Measurements from ENCODE around the gene GPSM3. TPM values are rescaled to one million over a fixed set of nuclear protein-coding genes. Genes with fewer than 3 reads are reported as not detected.

Gene GPSM3
- total RNA-seq, 1 donor from 2014 or later: 19.4 TPM

GRCh38 chr6:32156891-32157290, 35.6 kb downstream of the GPSM3 start:
- H3K4me3 ChIP-seq: no peak overlapping the region
- H3K4me1 ChIP-seq: peaks cover 4 to 18% of the 10 kb centered on the region in 2 donors
- no peaks in the 10 kb centered on the region for H3K27me3 ChIP-seq
- no peak for TF ChIP-seq CTCF (IDR thresholded peaks at IDR 0.05)
- H3K9me3 ChIP-seq: no peaks in the 10 kb centered on the region
- no peak for DNase-seq (ENCODE audit: low spot score in 2 of 2)
- peaks cover 24 to 25% of the 10 kb centered on the region in 2 donors for H3K36me3 ChIP-seq
- H3K27ac ChIP-seq: no peak overlapping the region
- intact Hi-C loops (cut with DNase I): loop anchor here (10.0 kb wide), 2 partner anchors 112 to 422 kb away; partner anchors contain the start of gene CLIC1

DNA sequence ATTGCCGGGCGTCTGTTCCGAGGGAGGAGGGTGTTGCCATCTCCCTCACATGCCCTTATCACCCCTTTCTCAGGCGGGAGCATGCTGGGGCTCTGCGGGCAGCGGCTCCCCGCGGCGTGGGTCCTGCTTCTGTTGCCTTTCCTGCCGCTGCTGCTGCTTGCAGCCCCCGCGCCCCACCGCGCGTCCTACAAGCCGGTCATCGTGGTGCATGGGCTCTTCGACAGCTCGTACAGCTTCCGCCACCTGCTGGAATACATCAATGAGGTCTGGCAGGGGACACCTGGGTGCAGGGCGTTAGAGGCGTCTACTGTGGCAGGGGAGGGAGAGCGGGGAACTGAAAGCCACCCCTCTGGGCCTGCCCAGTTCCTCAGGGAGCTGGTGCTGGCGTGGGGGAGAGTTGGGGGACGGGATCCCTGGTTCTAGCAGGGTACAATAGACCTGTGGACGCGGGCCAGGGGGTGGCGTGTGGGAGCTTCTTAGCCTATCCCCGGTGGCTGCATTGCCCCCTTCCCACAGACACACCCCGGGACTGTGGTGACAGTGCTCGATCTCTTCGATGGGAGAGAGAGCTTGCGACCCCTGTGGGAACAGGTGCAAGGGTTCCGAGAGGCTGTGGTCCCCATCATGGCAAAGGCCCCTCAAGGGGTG, 37.8 kb downstream of the GPSM3 start:
- Histone ChIP-seq H3K27me3 (no peaks in the 10 kb centered on the region), H3K36me3 (peaks cover 21 to 24% of the 10 kb centered on the region in 2 donors), H3K4me1 (peaks cover 12 to 27% of the 10 kb centered on the region in 2 donors), H3K9me3 (no peaks in the 10 kb centered on the region), H3K27ac (peak overlapping the region; percentile 90 to 96), H3K4me3 (peak overlapping the region; percentile 79 to 86)
- intact Hi-C loops (cut with DNase I): loop anchor here (1.0 to 10.0 kb wide), 6 partner anchors 35 to 420 kb away; partner anchors contain the start of genes CLIC1, NELFE and SKIC2
- DNase-seq (ENCODE audit: low spot score in 2 of 2): peak in 1 of 2 donors; percentile 84
- TF ChIP-seq CTCF (IDR thresholded peaks at IDR 0.05): peak; percentile 45 to 74 (median 72)

DNA sequence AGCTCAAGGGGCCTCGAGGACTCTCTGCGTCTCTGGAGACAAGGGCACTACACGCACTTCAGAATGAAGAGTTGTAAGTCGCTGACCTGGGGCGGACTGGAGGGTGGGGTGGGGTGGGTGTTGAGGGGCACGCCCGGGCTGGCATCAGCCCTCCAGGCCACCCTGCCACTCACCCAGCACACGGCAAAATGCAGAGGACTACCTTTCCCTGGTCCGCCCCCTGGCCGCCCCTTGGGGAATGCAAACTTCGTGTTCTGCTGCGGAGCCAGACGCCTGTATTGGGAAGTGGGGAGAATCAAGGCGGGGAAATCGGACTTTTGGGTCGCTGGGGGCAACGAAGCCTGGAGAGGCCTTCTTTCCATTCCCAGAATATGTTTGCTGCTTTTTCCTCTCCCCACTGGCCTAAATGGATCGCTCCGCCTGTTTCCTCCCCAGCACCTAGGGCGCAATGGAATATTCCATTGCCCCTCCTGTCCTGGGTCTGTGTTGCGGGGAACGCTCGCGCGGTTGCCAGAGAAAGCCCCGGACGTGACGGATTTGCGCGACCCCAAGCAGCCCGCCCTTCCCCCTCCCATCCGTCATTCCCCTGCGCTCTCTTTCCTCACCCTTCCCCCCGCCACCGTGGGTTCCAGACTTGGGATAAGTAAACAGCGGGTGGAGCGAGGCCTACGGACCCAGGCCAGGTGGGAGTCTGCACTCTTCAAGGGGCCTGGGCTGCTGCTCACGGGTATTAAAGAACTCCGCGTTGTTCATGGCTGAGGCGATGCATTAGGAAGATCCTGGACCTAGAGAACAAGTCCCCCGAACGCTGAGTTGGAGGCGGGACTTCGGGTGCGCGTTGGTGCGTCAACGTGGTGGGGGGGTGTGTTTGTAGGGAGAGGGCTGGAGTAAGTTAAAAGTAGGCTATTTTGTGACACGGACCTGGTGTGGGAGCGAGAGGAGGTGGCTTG, 38.6 kb downstream of the GPSM3 start, which contains the start of gene PPT2:
PPT2 (plus strand) TSS at position 578 of the 950 bp plus-strand sequence. CDS start 454 bp downstream, outside the sequence.
- DNase-seq (ENCODE audit: low spot score in 2 of 2): peak; percentile 70 to 96
- H3K4me3 ChIP-seq: peak within 1 kb of the TSS; percentile 79 to 86
- H3K27me3 ChIP-seq: no peaks in the 10 kb centered on the region
- TF ChIP-seq CTCF (IDR thresholded peaks at IDR 0.05): peak in 1 of 3 experiments; percentile 21
- H3K9me3 ChIP-seq: no peaks in the 10 kb centered on the region
- peaks cover 12 to 27% of the 10 kb centered on the region in 2 donors for H3K4me1 ChIP-seq
- peak within 1 kb of the TSS; percentile 90 to 96 for H3K27ac ChIP-seq
- intact Hi-C loops (cut with DNase I): loop anchor here (1.0 to 10.0 kb wide), 8 partner anchors 22 to 419 kb away; partner anchors contain the start of genes AGPAT1, CLIC1, FKBPL and NELFE
- peaks cover 25 to 29% of the 10 kb centered on the region in 2 donors for H3K36me3 ChIP-seq

DNA sequence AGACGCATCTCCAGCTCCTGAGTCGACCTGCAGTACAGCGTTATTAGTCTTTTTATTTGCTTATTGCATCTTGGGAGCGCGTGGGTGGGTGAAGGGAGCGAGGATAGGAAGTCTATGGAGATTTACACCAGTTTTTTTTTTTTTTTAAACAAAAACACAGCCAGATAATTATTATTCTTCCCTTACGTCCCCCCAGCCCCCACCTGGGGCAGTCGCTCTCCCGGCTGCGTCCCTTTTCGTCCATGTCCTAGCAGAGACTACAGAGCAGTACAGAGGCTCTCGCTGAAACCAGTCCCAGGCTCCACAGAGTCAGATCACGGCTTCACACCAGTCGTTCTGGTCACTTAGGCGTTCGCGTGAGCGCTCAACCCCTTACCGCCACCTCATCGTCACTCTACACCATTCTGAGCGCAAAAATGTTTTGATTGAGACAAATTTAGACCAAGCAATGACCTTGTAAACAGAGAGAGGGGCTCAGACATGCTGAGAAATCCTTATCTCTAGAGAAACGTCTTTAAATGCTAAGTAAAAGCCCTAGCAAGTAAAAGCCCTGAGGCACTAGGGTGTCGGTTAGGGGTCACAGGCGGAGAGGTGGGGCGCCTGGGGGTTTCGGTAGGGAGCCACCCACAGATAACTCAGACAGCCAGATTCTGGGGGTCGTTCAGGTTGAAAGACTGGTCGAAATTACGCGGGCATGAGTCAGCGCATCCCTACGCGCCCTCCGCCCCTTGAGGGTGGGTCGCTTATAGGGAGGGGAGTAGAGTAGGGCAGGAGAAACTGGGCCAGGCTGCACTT, 39.5 kb downstream of the GPSM3 start:
- intact Hi-C loops (cut with DNase I): loop anchor here (1.0 to 10.0 kb wide), 5 partner anchors 23 to 418 kb away; partner anchors contain the start of genes AGPAT1, CLIC1, FKBPL and NELFE
- Histone ChIP-seq H3K4me1 (peaks cover 12 to 27% of the 10 kb centered on the region in 2 donors), H3K9me3 (no peaks in the 10 kb centered on the region), H3K4me3 (peak overlapping the region; percentile 79 to 86), H3K27ac (peak overlapping the region; percentile 90 to 96), H3K27me3 (no peaks in the 10 kb centered on the region), H3K36me3 (peaks cover 19 to 26% of the 10 kb centered on the region in 2 donors)
- no peak for TF ChIP-seq CTCF (IDR thresholded peaks at IDR 0.05)
- no peak for DNase-seq (ENCODE audit: low spot score in 2 of 2)
